ENCODE results near the gene KRT1.

The KRT1 gene

DNA sequence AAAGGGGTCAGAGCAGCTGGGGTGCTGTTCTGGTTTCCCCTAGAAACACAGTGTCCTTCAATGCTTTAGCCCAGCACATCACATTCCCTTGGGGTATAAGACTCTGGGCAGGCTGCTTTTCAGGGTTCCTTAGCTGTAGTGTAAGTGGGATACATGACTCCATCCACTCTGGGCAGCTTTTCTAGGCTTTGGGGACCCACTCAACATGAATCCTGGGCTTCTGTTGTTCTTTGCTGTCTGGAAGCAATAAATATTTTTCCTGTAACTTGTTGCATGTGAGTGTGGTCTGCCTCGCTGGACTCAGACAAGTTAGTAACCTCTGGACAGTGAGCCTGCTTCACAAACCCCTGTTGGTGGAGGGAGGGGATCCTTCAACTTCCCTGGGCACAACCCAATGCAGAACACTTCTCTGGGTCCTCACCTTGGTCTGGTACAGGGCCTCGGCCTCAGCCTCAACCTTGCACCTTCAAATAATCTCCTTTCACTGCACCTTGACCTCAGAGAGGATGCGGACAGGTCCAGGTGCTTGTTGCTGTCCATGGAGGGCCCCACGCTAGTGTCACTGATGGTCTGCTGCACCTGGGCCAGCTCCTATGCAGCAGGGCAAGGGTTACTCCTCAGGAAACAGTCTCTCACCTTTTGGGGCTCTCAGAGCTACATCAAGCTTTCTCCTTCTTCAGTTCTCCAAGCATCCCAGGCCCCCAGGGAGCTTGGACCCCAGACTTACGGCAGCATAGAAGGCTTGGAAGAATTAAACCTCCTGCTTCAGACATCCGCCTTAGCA lies 48.3 kb downstream of the KRT1 start:
- no peak for DNase-seq

DNA sequence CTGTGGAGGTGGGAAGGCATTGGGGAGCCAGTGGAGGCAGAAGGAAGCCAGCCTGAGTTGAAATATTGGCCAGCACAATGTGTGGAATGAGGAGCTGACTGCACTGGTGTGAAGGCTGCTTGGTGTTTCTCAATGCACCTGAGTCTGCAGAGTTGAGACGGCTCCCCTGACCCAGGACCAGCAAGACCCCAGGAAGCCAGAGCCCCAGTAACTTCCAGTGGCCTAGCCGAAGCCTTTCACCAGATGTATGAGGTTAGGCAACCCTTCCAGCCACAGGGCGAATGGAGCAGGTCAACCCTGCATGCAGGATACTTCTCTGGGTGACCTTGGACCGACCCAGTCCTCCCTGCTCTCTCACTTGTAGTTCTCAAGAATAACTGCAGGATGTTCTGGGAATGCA lies 48.9 kb downstream of the KRT1 start:
- no peak for DNase-seq

DNA sequence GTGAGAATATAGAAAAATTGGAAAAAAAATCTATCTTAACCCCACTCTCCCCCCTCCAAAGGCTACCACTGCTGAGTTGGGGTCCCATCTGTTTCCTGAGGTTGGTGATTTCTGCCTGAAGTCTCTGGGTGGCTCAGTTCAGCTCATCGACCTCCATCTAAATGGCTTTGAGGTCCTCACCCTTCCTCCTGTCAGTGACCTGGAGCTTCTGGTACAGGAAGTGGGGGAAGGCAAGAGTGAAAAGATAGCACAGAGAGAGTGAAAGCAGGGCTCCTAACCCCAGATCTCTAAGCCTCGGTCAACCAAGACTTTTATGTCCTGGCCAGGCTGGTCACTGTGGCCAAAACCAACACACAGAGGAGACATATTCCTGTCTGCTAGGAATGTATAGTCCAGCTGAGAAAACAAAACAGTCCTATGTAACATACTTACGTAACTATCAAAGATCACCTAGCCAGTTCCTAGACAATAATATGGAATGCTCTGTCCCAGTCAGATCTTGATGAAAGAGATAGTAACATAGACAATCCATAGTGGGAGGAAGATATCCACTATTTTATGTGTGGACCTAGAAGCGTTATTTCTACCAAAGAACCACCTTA lies 49.5 kb downstream of the KRT1 start:
- no peak for DNase-seq

DNA sequence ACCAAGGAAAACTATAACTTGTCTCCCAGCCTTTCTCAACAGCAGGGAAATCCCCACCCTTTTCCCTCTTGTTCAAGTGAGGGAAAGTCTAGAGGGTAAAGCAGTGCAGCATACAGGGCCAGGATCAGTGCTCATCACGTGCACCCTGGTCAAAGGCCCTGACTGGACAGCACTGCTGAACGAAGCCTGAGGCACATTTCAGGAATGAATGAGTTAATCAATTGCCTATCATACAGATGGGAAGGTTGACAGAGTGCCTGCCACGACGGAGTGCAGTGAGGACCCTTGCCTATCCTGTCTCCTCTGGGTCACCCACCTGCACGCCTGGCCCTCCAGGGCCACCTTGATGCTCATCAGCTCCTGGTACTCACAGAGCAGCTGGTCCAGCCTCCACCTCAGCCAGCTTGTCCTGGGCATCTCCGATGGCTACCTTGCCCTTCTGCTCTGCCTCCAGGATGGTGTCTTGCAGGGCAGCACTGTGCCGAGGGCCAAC lies 50.2 kb downstream of the KRT1 start:
- DNase-seq: no peak

DNA sequence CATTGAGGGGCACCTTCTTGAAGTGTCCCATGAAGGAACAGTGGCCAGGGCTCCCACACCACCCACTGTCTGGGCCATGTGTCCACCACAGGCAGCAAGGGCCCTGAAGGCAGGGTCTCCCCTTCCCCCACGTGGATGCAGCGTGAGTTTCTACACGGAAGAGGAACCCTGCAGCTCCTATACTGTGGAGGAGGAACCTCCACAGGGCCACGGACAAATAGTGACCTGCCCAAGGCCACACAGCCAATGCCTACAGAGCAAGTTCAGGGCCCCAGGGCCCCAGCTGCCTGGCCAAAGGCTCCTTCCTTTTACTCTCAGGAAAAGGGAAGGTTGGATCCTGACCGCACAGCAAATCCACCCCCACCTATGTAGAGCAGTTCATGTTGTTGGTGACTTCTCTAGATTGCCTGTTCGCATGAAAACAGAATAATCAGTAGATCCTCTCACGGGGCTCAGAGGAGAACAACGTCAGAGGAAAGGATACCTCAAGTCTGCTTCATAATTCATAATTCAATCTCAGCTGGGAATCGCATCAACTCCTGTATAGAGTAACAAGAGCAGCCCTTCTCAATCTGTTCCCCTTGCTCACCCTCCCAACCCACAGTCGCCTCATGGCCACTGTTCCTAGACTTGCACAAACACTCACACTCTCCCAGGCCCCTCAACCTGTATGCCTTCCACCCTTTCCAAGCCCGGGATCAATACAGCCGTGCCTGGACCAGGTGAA lies 50.8 kb downstream of the KRT1 start:
- no peak for DNase-seq

DNA sequence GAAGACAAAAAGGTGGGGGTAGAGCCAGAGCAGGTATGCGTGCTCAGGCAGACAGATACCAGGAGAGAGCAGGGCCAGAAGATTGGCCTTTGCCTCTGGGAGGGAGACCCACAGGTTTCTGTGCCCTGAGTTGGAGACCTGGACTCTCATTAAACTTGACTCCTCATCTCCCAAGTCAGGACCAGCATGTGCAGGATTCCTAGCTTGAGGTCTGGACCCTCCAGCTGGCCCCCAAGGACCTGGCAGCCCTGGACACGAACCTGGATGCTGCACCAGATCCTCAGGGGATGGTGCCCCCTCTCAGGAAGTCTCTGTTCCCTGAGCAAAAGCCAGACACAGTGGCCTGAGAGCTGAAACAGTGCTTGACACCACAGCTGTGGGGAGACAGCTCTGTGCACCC lies 51.4 kb downstream of the KRT1 start:
- DNase-seq: no peak

DNA sequence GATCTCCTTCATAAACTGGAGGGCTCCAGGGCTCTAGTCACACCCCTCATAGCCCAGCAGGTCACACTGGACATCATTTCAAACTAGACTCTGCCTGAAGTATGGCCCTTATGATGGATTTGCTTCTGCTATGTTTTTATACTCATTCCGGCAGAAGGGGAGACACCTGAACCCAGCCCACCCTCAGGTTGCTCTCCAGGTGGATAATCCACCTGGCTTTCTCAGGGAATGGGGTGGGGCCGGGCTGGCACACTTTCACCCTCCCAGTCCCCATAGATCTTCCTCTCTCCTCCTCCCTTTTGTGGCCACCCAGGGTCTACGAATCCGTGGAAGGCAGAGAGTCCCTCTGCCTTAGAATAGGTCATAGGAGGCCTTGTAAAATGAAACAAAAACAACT lies 52.1 kb downstream of the KRT1 start:
- no peak for DNase-seq

DNA sequence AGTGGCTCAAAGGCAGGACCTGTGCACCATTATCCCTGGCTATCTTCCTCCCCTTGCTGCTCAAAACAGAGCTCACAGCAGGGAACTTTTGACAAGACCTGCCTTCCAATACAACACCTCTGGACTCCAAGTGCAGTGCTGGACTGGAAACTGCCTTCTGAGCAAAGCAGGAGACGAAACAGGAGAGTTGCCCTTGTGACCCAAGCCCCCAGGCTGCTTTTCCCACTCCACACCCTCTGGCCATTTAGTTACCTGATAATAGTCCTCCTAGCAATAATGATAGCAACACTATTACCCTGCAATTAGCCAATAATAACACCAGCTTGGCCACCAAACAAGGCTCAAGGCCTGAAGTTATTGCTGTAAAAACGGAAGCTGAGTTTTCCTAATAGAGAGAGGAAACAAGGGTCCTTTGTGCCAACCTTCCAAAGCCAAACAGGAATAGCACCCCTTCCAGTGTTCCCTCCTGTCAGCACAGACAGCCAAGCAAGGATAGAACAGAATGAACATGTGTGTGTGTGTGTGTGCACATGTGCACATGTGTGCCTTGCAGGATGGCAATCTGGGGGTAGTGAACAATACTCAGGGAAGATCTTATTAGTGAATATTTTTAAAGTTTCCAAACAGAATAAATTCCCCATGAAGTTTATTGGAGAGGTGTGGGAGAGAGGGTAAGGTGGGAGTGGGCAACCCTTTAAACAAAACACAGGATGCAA lies 52.7 kb downstream of the KRT1 start:
- no peak for DNase-seq
